DMS153 (cell line): ENCODE measurements around the gene RELN.

Experiments
- DNase-seq: peaks from one replicate; lab custom pipeline; 2025; lab: John Stamatoyannopoulos, UW

RELN gene

DNA sequence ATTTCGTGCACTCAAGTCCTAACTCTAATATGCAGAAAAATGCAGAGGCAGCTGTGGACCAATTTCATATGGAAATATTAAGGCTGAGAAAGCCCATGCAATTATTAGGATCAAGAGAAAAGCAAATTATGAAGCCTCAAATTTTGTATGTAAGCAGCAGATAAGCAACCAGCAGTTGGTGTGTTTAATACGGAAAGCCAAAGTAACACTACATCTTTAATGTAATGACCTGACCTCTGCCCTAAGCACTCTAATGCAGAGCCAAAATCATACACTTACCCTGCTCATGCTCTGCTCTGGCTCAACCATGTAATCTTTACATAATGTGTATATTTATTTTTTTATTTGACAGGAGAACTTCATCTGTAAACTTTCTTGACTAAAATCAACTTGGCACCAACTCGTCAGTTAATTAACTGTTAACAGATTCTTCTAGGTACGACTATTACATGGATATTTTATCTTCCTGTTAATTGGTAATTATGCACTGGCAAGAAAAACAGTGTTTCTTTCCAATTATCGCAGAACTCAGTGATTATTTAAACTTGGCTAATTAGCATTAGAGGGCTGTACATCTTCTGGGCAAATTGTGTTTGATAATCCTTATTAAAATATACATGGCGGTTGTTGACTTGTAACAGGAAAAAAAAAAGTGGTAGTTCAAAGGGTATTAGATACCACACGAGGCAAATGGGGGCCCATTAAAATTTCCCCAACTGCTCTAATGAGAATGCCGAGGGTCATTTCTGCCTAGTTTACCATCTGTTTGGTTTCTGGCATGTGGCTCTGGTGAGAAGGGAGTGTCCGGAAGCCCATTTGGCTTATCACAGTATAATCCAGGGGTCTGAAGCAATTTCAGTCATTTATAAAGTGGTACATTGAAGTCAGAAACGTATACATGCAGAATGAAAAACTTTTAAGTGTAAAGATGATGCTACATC, 94.5 kb downstream of the RELN start:
- no peak for DNase-seq

DNA sequence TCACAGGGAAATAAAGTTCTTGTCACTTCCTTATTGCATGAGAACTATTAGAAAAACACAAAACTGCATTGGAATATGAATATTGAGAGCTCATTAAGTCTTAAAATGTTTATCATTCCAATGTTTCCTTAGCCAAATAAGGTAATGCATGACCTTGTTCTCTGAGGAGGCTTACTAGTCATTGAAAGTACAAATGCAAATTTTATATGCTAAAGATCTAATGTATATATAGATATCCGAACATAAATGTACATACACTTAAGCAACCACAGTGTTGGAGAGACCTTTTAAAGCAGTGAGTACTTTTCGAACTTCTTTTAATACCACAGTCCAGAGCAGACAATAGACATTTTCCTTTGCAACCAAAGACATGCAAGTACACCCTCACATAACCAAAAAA, 96.1 kb downstream of the RELN start:
- no peak for DNase-seq

- DNase-seq = no peak
These were observed 100.0 kb downstream of the RELN start for GRCh38 chr7:103889451-103889850.

- DNase-seq = no peak
These were observed 100.8 kb downstream of the RELN start for GRCh38 chr7:103888603-103889153.

DNA sequence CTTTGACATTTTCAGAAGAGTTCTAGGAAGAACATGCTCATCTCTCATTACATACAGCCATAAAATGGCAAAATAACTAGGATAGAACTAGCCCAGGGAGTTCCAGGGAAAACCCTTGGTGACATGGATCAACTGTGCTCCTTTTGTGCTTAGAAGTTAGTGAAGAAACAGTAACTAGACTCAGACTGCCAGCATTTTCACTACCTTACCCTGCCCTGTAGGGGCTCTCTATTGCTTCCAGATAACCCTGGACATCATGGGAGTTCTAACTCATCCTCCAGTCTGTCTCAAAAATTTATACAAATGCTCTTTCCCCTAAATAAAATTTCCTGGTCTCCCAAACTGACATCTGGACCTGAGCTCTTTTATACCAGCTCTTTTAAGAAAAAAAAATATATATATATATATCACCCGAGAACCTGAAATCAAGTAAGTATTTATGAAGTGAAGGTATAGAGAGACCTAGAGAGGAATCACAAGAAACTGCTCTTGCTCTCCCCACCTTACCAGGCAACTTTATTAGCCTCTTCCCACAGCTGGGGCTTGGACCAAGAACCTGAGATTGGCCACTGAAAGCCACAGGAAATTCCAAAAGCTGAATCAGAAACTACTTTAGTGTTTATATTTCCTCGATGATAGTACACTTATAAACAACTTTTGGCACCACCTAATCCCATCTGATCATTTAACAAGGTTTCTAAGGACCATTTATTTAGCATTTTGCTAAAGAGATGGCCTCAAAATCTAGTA, 101.4 kb downstream of the RELN start:
- no peak for DNase-seq

- no peak for DNase-seq
These were observed 102.4 kb downstream of the RELN start for GRCh38 chr7:103887050-103887449.

DNA sequence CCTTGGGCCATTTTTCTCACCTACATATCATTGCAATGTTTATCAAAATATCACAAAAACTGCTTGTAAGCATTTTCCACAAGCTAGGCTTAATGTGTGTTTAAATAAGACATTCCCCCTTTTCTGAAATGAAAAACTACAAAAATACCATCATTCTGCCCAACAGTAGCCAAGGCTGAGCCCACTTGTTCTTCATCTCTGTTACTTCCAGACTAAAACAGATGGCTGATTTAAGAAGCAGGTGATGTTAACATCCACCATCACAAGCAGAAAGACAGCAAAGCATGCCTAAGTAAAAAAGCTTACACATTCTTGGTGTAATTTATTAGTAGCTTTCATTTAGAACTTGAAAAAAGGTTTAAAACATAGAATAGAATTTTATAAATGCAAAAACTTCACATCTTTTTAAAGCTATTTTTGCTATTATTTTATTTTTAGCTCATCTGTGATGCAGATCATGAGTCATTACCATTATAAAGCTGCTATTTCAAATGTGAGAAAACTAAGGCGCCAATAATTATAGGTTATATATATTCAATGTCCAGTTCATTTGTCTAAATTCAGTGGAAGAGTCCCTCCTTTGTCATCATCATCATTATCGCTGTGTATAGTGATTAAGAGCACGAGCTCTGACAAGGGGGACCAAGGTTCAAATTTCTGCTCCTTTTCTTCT, 109.4 kb downstream of the RELN start:
- DNase-seq = no peak

- DNase-seq = no peak
These were observed 110.0 kb downstream of the RELN start for GRCh38 chr7:103879411-103879810.

GRCh38 chr7:103877565-103877964, 111.9 kb downstream of the RELN start:
- no peak for DNase-seq

DNA sequence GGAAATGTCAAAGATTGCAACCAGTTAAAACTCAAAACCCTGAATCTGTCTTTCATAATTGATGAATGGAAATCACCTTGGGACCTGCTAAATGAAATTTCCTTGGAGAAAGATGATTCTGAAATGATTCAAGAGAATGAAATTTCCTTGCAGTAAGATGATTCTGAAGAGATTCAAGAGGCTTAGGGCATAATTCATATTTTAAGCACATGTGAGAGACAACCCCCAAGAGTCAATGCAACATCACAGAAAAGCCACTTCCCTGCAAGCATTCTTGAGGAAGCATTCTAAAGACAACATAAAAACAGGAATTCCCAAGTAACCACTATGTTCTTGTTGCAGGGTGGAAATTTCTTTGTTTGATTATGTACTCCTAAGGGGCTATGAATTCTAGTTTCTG, 113.7 kb downstream of the RELN start:
- no peak for DNase-seq

DNA sequence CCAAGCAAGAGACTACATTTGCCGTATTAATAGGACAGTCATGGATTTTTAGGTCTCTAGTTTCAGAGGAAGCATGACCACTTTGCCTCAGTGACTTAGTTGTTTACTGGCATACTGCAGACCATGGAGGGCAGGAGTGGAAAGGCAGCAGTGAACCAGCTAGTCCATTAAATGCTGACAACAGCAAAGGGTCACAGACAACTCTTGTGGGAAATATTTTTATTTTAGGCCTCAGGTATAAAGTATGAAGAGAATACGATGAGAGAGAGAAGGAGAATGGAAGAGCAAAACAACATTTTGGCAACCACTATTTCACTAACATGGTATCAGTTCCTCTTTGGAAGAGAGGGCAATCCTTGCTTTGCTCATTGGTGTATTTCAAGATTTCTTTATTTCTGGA, 118.0 kb downstream of the RELN start:
- DNase-seq = no peak

GRCh38 chr7:103870664-103871063, 118.8 kb downstream of the RELN start:
- DNase-seq = peak; percentile 23

- DNase-seq = no peak
These were observed 121.6 kb downstream of the RELN start for GRCh38 chr7:103867874-103868273.

DNA sequence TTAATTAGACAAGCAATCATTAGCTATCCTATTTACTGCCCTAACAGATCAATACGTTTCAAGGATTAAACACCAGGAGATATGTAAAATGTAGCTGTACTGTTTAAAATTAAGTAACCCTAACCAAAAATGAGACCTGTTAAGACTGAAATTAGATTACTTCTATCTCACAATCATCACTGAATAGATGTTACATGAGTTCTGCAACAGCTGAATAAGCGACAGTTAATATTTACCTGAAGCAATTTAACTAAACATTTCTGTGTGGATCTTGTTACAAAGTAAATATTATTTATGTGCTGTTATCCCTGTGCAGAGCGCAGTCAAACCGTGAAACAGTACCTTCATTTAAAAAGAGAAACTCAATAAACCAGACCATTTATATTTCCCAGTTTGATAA, 122.5 kb downstream of the RELN start:
- DNase-seq = peak; percentile 94

- no peak for DNase-seq
These were observed 124.0 kb downstream of the RELN start for GRCh38 chr7:103865442-103865841.

DNA sequence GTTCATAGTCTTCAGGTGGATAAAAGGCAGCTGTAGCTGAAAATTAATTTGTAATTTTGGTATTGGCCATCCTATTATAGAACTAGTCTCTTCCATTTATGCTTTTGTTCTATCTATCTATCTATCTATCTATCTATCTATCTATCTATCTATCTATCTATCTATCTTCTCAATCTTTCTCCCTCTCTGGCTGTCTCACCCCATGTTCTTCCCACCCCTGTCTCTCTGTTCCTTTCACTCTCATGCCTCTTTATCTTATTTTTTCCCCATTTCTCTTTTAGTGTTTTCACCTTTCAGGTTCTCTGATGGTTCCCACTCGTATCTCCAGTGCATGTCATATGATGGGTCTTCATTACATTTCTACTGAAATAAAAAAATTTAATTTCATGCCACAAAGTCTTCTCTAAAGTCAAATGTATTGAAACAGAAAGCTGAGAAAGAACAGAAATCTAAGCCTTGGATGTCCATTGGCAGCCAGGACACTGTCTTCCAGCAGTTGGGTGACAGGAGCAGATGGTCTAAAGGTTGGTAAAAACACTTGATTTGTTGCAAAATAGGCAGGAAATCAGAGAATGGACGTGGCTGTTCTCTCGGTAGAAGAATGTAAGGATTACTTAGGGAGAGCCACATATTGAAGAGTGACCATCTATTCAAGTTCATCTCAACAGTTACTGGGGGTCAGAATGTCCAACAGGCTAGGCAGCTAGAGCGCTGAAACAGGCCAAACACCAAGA, 127.0 kb downstream of the RELN start:
- DNase-seq = no peak

DNA sequence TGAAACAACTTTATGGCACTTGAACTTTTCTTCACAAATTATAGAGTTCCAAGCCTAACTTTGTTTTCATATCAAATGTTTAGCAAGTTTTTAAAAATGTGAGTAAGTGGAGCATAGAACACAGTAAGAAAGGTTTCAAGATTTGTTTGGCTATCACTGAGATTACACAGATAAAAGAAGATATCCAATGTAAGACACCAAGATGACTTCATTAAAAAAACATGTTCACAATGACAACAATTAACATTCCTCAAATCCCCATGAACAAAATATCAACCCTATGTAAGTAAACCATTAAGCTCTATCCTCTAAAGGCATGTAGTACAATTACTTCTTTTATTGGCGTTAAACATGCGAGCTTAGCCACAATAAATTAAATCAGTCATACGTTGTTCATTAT, 129.7 kb downstream of the RELN start:
- no peak for DNase-seq

- DNase-seq = peak; percentile 91
These were observed 132.0 kb downstream of the RELN start for GRCh38 chr7:103857435-103857834.

- DNase-seq = peak; percentile 27
These were observed 132.5 kb downstream of the RELN start for GRCh38 chr7:103856929-103857328.

DNA sequence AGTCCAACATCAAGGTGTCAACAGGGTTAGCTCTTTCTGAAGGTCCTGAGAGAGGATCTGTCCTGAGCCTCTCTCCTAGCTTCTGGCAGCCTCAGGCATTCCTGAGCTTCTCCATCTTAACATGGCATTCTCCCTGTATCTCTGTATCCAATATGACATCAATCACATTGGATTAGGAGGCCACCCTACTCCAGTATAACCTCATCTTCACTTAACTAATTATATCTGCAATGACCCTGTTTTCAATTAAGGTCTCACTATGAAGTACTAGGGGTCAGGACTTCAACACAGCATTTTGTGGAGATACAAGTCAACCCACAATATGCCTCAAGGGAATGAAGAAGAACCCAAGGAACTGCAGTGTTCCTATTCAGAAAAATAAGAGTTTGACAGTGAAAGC, 133.8 kb downstream of the RELN start:
- DNase-seq = no peak

DNA sequence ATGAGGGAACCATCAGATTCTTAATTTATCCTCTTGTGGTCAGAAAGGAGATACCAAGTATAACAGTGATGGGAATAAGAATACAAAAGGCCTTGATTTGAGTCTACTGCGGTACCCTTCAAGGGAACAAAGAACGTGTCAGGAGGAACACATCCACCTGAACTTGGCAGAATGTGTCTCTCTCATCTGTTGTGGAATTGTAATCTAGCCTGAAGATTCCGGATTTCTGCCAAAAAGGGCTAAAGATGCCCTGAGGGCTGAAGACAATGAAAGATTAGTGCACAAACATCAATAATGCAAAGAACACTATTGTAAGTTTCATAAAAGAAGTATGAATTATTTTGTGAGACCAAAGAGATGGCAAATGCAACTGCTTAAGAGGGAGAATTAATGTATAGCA, 134.8 kb downstream of the RELN start:
- no peak for DNase-seq

DNA sequence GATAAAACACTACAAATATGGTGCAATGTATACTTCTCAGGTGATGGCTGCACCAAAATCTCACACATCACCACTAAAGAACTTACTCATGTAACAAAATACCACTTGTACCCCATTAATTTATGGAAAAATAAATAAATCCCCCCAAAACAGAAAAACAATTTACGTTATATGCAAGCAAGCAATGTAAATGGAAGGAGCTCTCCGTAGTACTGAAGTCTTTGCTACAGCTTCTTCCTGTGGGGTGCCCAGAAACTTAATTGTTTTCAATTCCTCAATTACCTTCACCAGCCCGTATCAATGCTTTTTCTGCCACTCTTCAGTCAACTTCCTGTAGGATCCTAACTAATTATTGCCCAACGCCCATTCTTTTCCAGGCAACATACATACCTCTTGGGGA, 138.1 kb downstream of the RELN start:
- DNase-seq = no peak
